ENCODE data around the gene ADAT3.
"Not testable (repeated sequence)": the region's sequence is repeated elsewhere in the genome, so short reads cannot be mapped to it uniquely, and the experiment has no call there.

Gene ADAT3

GRCh38 chr19:1882786-1883692, 22.2 kb upstream of the ADAT3 start:
- DNase-seq (ENCODE audit: low read depth, low spot score) = no peak

GRCh38 chr19:1883784-1884183, 21.4 kb upstream of the ADAT3 start:
- no peak for DNase-seq (ENCODE audit: low read depth, low spot score)

- no peak for DNase-seq (ENCODE audit: low read depth, low spot score)
Measured at GRCh38 chr19:1884291-1884718, 20.9 kb upstream of the ADAT3 start.

GRCh38 chr19:1884719-1885334, 20.4 kb upstream of the ADAT3 start:
- no peak for DNase-seq (ENCODE audit: low read depth, low spot score)

- DNase-seq (ENCODE audit: low read depth, low spot score) = peak; percentile 55
Measured at GRCh38 chr19:1885398-1886119, 19.6 kb upstream of the ADAT3 start, which contains the start of gene ABHD17A. Gene ABHD17A (minus strand): TSS chr19:1885496. CDS start chr19:1881566, 3,930 bp downstream.

GRCh38 chr19:1886360-1886759, 18.8 kb upstream of the ADAT3 start:
- DNase-seq (ENCODE audit: low read depth, low spot score) = not testable (repeated sequence)

GRCh38 chr19:1888385-1888784, 16.8 kb upstream of the ADAT3 start:
- DNase-seq (ENCODE audit: low read depth, low spot score) = no peak

- no peak for DNase-seq (ENCODE audit: low read depth, low spot score)
Measured at GRCh38 chr19:1889907-1890306, 15.3 kb upstream of the ADAT3 start.

- DNase-seq (ENCODE audit: low read depth, low spot score) = no peak
Measured at GRCh38 chr19:1893791-1894190, 11.4 kb upstream of the ADAT3 start.

GRCh38 chr19:1896508-1896907, 8.7 kb upstream of the ADAT3 start:
- no peak for DNase-seq (ENCODE audit: low read depth, low spot score)

- no peak for DNase-seq (ENCODE audit: low read depth, low spot score)
Measured at GRCh38 chr19:1901940-1902404, 3.2 kb upstream of the ADAT3 start.

- DNase-seq (ENCODE audit: low read depth, low spot score) = no peak
Measured at GRCh38 chr19:1902923-1903322, 2.3 kb upstream of the ADAT3 start.

GRCh38 chr19:1904860-1905109, 414 bp upstream of the ADAT3 start:
- DNase-seq (ENCODE audit: low read depth, low spot score) = no peak

GRCh38 chr19:1905863-1906375, 720 bp downstream of the ADAT3 start:
- no peak for DNase-seq (ENCODE audit: low read depth, low spot score)

GRCh38 chr19:1906985-1907562, 1.9 kb downstream of the ADAT3 start:
- no peak for DNase-seq (ENCODE audit: low read depth, low spot score)

GRCh38 chr19:1907563-1908363, 2.6 kb downstream of the ADAT3 start:
- DNase-seq (ENCODE audit: low read depth, low spot score) = no peak

- no peak for DNase-seq (ENCODE audit: low read depth, low spot score)
Measured at GRCh38 chr19:1908364-1908678, 3.1 kb downstream of the ADAT3 start.

GRCh38 chr19:1909761-1910080, 4.5 kb downstream of the ADAT3 start:
- DNase-seq (ENCODE audit: low read depth, low spot score) = no peak

GRCh38 chr19:1910177-1910576, 5.0 kb downstream of the ADAT3 start:
- DNase-seq (ENCODE audit: low read depth, low spot score) = no peak

- DNase-seq (ENCODE audit: low read depth, low spot score) = no peak
Measured at GRCh38 chr19:1911098-1911497, 5.9 kb downstream of the ADAT3 start.

GRCh38 chr19:1911995-1912394, 6.8 kb downstream of the ADAT3 start:
- DNase-seq (ENCODE audit: low read depth, low spot score) = no peak
